NB4 (cell line): Measurements from ENCODE around the gene CREB3L2.

Experiments used
- CTCF ChIP-seq: IDR thresholded peaks from one replicate; pipeline ENCODE4 v1.5.1; 2012; ENCODE audit warnings: low read depth, low read length
- MAX ChIP-seq: IDR thresholded peaks from 2 replicates; pipeline ENCODE4 v1.6.1; 2011; ENCODE audit warnings: low read depth, low read length
- MYC ChIP-seq: IDR thresholded peaks from 2 replicates; pipeline ENCODE4 v1.6.1; 2011; ENCODE audit warnings: low read depth, low read length
- POLR2A ChIP-seq: IDR thresholded peaks from 2 replicates; pipeline ENCODE4 v1.6.1; 2011; ENCODE audit warnings: mild to moderate bottlenecking; ENCODE audit not compliant: insufficient read length; ENCODE audit errors: extremely low read depth

- TF ChIP-seq POLR2A (no peak), CTCF (no peak), MYC (no peak), MAX (no peak)
Observed at GRCh38 chr7:137940656-137941518, 61.0 kb downstream of the CREB3L2 start.
